Loucy (cell line): ENCODE data around the gene KRT8.

Source experiments
- EZH2phosphoT487 ChIP-seq: fragments of 200-600 bp; IDR thresholded peaks from 2 replicates; pipeline ENCODE4 v1.6.1; 2018; ENCODE audit warnings: antibody characterized with exemption, mild to moderate bottlenecking, moderate library complexity, borderline replicate concordance
- TF ChIP-seq, protein P1 (sequence below): fragments of 200-600 bp; sonication (generic); conservative IDR thresholded peaks from 2 replicates; pipeline ENCODE4 v1.5.1; 2014; ENCODE audit warnings: mild to moderate bottlenecking, antibody characterized with exemption, low read length

DNA sequence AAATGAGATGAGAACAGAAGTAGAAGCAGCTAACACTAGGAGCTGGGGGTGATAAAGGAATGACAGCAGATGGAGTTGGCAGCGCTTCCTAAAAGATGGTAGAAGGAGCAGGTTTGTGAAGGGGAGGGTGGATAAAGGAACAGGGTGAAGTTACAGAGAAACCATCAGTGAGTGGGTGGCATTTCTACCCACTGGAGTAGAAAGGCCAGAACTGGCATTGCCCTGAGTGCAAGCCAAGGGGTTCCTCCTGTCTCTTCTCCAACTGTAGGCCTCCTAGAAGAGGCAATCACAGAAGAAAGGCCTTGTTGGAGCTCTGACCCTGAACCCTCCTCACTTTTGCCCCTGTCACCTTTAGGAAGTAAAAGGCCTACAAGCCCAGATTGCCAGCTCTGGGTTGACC lies 46.2 kb upstream of the KRT8 start:
- TF ChIP-seq, protein P1, sequence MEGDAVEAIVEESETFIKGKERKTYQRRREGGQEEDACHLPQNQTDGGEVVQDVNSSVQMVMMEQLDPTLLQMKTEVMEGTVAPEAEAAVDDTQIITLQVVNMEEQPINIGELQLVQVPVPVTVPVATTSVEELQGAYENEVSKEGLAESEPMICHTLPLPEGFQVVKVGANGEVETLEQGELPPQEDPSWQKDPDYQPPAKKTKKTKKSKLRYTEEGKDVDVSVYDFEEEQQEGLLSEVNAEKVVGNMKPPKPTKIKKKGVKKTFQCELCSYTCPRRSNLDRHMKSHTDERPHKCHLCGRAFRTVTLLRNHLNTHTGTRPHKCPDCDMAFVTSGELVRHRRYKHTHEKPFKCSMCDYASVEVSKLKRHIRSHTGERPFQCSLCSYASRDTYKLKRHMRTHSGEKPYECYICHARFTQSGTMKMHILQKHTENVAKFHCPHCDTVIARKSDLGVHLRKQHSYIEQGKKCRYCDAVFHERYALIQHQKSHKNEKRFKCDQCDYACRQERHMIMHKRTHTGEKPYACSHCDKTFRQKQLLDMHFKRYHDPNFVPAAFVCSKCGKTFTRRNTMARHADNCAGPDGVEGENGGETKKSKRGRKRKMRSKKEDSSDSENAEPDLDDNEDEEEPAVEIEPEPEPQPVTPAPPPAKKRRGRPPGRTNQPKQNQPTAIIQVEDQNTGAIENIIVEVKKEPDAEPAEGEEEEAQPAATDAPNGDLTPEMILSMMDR = no peak
- TF ChIP-seq EZH2phosphoT487 = no peak
